Left lung (tissue), 10 donors: ENCODE measurements around the gene CSNK1E. TPM values are rescaled to one million over a fixed set of nuclear protein-coding genes. Genes with fewer than 3 reads are reported as not detected.
A peak's percentile ranks its signal among the peaks of the same experiment; 100 is the strongest.

Source experiments
- ATAC-seq: fragments of 200-7000 bp; cut with Tn5 transposase; one replicate; pipeline ENCODE4 v1.9.1; 2020; ENCODE audit warnings: moderate library complexity
- DNase-seq, 4 donors: peaks; one replicate each; pipeline ENCODE4 v3.0.0-alpha.2; 2013 to 2020
- H3K27ac ChIP-seq, 2 donors: fragments of 200-600 bp; sonication (generic) in 1 of 2; one replicate each; pipeline versions ENCODE4 v1.5.0 to v1.8.0; 2020 to 2021
- H3K27me3 ChIP-seq, 2 donors: fragments of 200-600 bp; sonication (generic) in 1 of 2; one replicate each; pipeline versions ENCODE4 v1.5.0 to v1.8.0; 2020 to 2021
- H3K36me3 ChIP-seq, 2 donors: fragments of 200-600 bp; sonication (generic) in 1 of 2; one replicate each; pipeline versions ENCODE4 v1.5.0 to v1.8.0; 2020 to 2021
- H3K4me1 ChIP-seq, 2 donors: fragments of 200-600 bp; one replicate each; pipeline ENCODE4 v1.8.0; 2021
- H3K4me3 ChIP-seq, 2 donors: fragments of 200-600 bp; sonication (generic) in 1 of 2; one replicate each; pipeline versions ENCODE4 v1.5.0 to v1.8.0; 2020 to 2021; ENCODE audit warnings: mild to moderate bottlenecking in 1 of 2
- H3K9me3 ChIP-seq, 2 donors: fragments of 200-600 bp; sonication (generic) in 1 of 2; one replicate each; pipeline versions ENCODE4 v1.5.0 to v1.8.0; 2020 to 2021
- intact Hi-C, 2 donors: fragments of 100-400 bp; cut with DNase I; formaldehyde crosslinking; loops; one replicate each; pipeline versions ENCODE4 v1.11.2 to v1.14.2; 2022
- polyA plus RNA-seq, 6 donors: library from polyadenylated mRNA; unstranded; fragments of 120-200 nt; gene quantifications; one replicate each; pipeline ENCODE4 v1.2.1, GENCODE V29; 2013; ENCODE audit not compliant: insufficient read length in 6 of 6
- total RNA-seq, 2 donors: library from RNA; stranded (reverse); fragmentation: NEBNext Ultra II Directional; extraction: Animal tissue kit (Norgen Biotek cat#: 25700); gene quantifications; one replicate each; pipeline ENCODE4 v1.2.1, GENCODE V29; 2021
- TF ChIP-seq, protein P1 (sequence below), 2 donors: fragments of 200-600 bp; sonication (generic) in 1 of 2; IDR thresholded peaks; one replicate each; pipeline versions ENCODE4 v1.5.0 to v1.8.0; 2021; ENCODE audit warnings: antibody characterized with exemption in 2 of 2
- donor health status: DM: no; HTN: yes; CAD: no.
- donor health status: DM: no; HTN: no; CAD: no.

The CSNK1E gene
- total and polyA plus RNA-seq, 8 donors = 95.3 to 209 (median 179) TPM

GRCh38 chr22:38355275-38355674 lies 38.0 kb upstream of the CSNK1E start:
- H3K4me3 ChIP-seq = no peak overlapping the region
- H3K27me3 ChIP-seq = no peaks in the 10 kb centered on the region
- intact Hi-C loops = loop anchor here in 1 of 2 donors (10.0 kb wide), 1 partner anchor 240 kb away; the partner anchor contains the start of gene BAIAP2L2
- H3K9me3 ChIP-seq = no peaks in the 10 kb centered on the region
- ATAC-seq (no peak), DNase-seq (no peak)
- TF ChIP-seq, protein P1, sequence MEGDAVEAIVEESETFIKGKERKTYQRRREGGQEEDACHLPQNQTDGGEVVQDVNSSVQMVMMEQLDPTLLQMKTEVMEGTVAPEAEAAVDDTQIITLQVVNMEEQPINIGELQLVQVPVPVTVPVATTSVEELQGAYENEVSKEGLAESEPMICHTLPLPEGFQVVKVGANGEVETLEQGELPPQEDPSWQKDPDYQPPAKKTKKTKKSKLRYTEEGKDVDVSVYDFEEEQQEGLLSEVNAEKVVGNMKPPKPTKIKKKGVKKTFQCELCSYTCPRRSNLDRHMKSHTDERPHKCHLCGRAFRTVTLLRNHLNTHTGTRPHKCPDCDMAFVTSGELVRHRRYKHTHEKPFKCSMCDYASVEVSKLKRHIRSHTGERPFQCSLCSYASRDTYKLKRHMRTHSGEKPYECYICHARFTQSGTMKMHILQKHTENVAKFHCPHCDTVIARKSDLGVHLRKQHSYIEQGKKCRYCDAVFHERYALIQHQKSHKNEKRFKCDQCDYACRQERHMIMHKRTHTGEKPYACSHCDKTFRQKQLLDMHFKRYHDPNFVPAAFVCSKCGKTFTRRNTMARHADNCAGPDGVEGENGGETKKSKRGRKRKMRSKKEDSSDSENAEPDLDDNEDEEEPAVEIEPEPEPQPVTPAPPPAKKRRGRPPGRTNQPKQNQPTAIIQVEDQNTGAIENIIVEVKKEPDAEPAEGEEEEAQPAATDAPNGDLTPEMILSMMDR (IDR thresholded peaks at IDR 0.05) = no peak
- H3K36me3 ChIP-seq = peaks cover 0 to 27% of the 10 kb centered on the region in 2 donors
- H3K27ac ChIP-seq = no peak overlapping the region
- H3K4me1 ChIP-seq = peaks cover 0 to 6% of the 10 kb centered on the region in 2 donors

GRCh38 chr22:38353701-38354100 lies 36.5 kb upstream of the CSNK1E start:
- peaks cover 0 to 4% of the 10 kb centered on the region in 2 donors for H3K27me3 ChIP-seq
- peaks cover 0 to 6% of the 10 kb centered on the region in 2 donors for H3K4me1 ChIP-seq
- H3K36me3 ChIP-seq = peaks cover 0 to 27% of the 10 kb centered on the region in 2 donors
- TF ChIP-seq, protein P1 (IDR thresholded peaks at IDR 0.05) = no peak
- no peaks in the 10 kb centered on the region for H3K9me3 ChIP-seq
- no peak for DNase-seq
- intact Hi-C loops = loop anchor here in 1 of 2 donors (10.0 kb wide), 1 partner anchor 239 kb away; the partner anchor contains the start of gene BAIAP2L2
- H3K4me3 ChIP-seq = no peak overlapping the region
- H3K27ac ChIP-seq = no peak overlapping the region
- ATAC-seq = peak; percentile 4

DNA sequence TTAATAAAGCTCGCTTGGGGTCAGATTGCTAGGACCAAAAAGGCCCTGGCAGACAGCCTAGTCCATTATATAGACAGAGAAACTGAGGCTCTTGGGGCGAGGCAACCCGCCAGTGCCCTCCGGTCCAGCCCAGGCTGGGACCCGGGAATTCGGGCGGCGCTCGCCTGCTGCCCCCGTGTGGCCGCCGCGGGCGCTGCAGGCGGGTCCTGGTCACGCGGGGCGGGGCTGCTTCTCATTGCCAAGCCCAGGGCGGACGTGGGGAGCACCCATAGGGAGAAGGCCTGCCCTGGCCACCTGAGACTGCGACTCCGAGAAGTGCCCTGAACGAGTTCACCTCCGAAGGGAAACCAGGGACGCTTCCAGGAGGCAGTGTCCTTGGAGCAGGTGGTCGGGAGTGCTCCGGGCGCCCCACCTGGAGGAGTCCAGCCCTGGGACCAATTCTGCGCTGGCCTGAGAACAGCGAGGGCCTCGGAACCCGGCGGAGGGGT lies 36.0 kb upstream of the CSNK1E start:
- no peak overlapping the region for H3K27ac ChIP-seq
- H3K27me3 ChIP-seq = peaks cover 0 to 9% of the 10 kb centered on the region in 2 donors
- intact Hi-C loops = loop anchor here in 1 of 2 donors (10.0 kb wide), 1 partner anchor 238 kb away; the partner anchor contains the start of gene BAIAP2L2
- peak; percentile 96 for ATAC-seq
- no peak overlapping the region for H3K4me3 ChIP-seq
- TF ChIP-seq, protein P1 (IDR thresholded peaks at IDR 0.05) = peak; percentile 97 to 99
- H3K9me3 ChIP-seq = no peaks in the 10 kb centered on the region
- H3K36me3 ChIP-seq = peaks cover 0 to 27% of the 10 kb centered on the region in 2 donors
- peak in 3 of 4 donors; percentile 66 to 96 (median 69) for DNase-seq
- H3K4me1 ChIP-seq = peaks cover 0 to 6% of the 10 kb centered on the region in 2 donors

DNA sequence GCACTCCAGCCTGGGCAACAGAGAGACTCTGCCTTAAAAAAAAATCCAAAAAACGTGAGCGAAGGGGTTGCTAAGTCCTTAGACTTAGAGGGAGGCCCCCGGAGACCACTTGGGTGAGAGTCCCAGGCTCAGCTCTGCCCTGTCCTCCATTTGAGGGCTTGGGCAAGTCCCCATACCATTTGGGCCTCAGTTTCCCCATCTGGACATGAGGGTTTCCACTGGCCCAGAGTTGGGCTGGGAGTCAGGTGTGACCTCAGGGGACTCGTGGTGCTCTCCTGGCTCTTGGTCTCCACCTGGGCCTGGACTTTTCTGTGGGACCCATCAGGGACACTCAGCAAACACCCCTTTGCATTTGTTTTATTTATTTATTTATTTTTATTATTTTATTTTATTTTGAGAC lies 35.2 kb upstream of the CSNK1E start:
- TF ChIP-seq, protein P1 (IDR thresholded peaks at IDR 0.05) = no peak
- H3K4me1 ChIP-seq = peaks cover 0 to 6% of the 10 kb centered on the region in 2 donors
- H3K9me3 ChIP-seq = no peaks in the 10 kb centered on the region
- ATAC-seq (no peak), DNase-seq (no peak)
- peaks cover 0 to 16% of the 10 kb centered on the region in 2 donors for H3K27me3 ChIP-seq
- H3K4me3 ChIP-seq = no peak overlapping the region
- peaks cover 0 to 27% of the 10 kb centered on the region in 2 donors for H3K36me3 ChIP-seq
- no peak overlapping the region for H3K27ac ChIP-seq
- intact Hi-C loops = loop anchor here in 1 of 2 donors (10.0 kb wide), 1 partner anchor 238 kb away; the partner anchor contains the start of gene BAIAP2L2
